ENCODE results near the gene CCNL2. TPM values are rescaled to one million over a fixed set of nuclear protein-coding genes. Genes with fewer than 3 reads are reported as not detected.
A peak's percentile ranks its signal among the peaks of the same experiment; 100 is the strongest.

CCNL2 gene
- total and polyA plus RNA-seq, 2 of the 13 experiments (the other 11 are each of a cell fraction or from before 2014, with no cell fraction given): 105 to 340 TPM

GRCh38 chr1:1435106-1435903, 36.2 kb upstream of the CCNL2 start, which contains the start of gene VWA1 (continued):
- TF ChIP-seq, protein P1, sequence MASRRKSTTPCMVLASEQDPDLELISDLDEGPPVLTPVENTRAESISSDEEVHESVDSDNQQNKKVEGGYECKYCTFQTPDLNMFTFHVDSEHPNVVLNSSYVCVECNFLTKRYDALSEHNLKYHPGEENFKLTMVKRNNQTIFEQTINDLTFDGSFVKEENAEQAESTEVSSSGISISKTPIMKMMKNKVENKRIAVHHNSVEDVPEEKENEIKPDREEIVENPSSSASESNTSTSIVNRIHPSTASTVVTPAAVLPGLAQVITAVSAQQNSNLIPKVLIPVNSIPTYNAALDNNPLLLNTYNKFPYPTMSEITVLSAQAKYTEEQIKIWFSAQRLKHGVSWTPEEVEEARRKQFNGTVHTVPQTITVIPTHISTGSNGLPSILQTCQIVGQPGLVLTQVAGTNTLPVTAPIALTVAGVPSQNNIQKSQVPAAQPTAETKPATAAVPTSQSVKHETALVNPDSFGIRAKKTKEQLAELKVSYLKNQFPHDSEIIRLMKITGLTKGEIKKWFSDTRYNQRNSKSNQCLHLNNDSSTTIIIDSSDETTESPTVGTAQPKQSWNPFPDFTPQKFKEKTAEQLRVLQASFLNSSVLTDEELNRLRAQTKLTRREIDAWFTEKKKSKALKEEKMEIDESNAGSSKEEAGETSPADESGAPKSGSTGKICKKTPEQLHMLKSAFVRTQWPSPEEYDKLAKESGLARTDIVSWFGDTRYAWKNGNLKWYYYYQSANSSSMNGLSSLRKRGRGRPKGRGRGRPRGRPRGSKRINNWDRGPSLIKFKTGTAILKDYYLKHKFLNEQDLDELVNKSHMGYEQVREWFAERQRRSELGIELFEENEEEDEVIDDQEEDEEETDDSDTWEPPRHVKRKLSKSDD (CRISPR knock-in tag; IDR thresholded peaks at IDR 0.05; ENCODE audit: low read depth): no peak
- no peak for TF ChIP-seq ZNF557 (CRISPR knock-in tag; IDR thresholded peaks at IDR 0.05)
- no peak for TF ChIP-seq ZBTB1 (CRISPR knock-in tag; IDR thresholded peaks at IDR 0.05; ENCODE audit: borderline replicate concordance)
- TF ChIP-seq PATZ1 (CRISPR knock-in tag; IDR thresholded peaks at IDR 0.05): peak; percentile 34; the same call in 1 of the 2 replicates
- TF ChIP-seq NR1H2 (CRISPR knock-in tag; IDR thresholded peaks at IDR 0.05; ENCODE audit: borderline replicate concordance, low read depth): no peak
- peak; percentile 2 for TF ChIP-seq TEAD3 (CRISPR knock-in tag; optimal IDR thresholded peaks at IDR 0.05; ENCODE audit: borderline replicate concordance)
- no peak for TF ChIP-seq HHEX (CRISPR knock-in tag; IDR thresholded peaks at IDR 0.05)
- 0 out of 2 replicates have a peak, but pooled peaks have one; percentile 28 for TF ChIP-seq ZNF333 (CRISPR knock-in tag; IDR thresholded peaks at IDR 0.05; ENCODE audit: borderline replicate concordance)
- 0 out of 2 replicates have a peak, but pooled peaks have one; percentile 14 for TF ChIP-seq E2F5 (CRISPR knock-in tag; conservative IDR thresholded peaks at IDR 0.05)
- TF ChIP-seq ZNF652 (CRISPR knock-in tag; IDR thresholded peaks at IDR 0.05; ENCODE audit: borderline replicate concordance, low read depth): no peak
- no peak for TF ChIP-seq EP300 (IDR thresholded peaks at IDR 0.05; ENCODE audit: low read depth in 2 of 2, low read length in 2 of 2)
- no peak for TF ChIP-seq EP300 (CRISPR knock-in tag; IDR thresholded peaks at IDR 0.05; ENCODE audit: borderline replicate concordance)
- peak; percentile 76 for TF ChIP-seq ZFY (CRISPR knock-in tag; IDR thresholded peaks at IDR 0.05)
- peak; percentile 60; the same call in 1 of the 2 replicates for TF ChIP-seq YEATS4 (CRISPR knock-in tag; IDR thresholded peaks at IDR 0.05; ENCODE audit: borderline replicate concordance)
- no peak for TF ChIP-seq SCMH1 (CRISPR knock-in tag; IDR thresholded peaks at IDR 0.05; ENCODE audit: borderline replicate concordance)
- TF ChIP-seq, protein P2, sequence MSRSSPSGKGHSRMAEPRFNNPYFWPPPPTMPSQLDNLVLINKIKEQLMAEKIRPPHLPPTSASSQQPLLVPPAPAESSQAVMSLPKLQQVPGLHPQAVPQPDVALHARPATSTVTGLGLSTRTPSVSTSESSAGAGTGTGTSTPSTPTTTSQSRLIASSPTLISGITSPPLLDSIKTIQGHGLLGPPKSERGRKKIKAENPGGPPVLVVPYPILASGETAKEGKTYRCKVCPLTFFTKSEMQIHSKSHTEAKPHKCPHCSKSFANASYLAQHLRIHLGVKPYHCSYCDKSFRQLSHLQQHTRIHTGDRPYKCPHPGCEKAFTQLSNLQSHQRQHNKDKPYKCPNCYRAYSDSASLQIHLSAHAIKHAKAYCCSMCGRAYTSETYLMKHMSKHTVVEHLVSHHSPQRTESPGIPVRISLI (CRISPR knock-in tag; IDR thresholded peaks at IDR 0.05; ENCODE audit: borderline replicate concordance): no peak
- 0 out of 2 replicates have a peak, but pooled peaks have one; percentile 66 for TF ChIP-seq ZNF33B (CRISPR knock-in tag; IDR thresholded peaks at IDR 0.05)
- TF ChIP-seq CHD2 (IDR thresholded peaks at IDR 0.05; ENCODE audit: low read depth, low read length): no peak
- TF ChIP-seq RNF2 (conservative IDR thresholded peaks at IDR 0.05; ENCODE audit: low read depth): no peak
- no peak for TF ChIP-seq IRF1 (CRISPR knock-in tag; IDR thresholded peaks at IDR 0.05; ENCODE audit: low read depth)
- TF ChIP-seq ZNF30 (CRISPR knock-in tag; IDR thresholded peaks at IDR 0.05): no peak
- TF ChIP-seq ZIK1 (CRISPR knock-in tag; IDR thresholded peaks at IDR 0.05; ENCODE audit: borderline replicate concordance, low read depth): peak; percentile 57; the same call in 1 of the 2 replicates
